Upper lobe of right lung (tissue), 1 donor: ENCODE data around the gene SLC6A18. TPM values are rescaled to one million over a fixed set of nuclear protein-coding genes. Genes with fewer than 3 reads are reported as not detected.
"Not testable (repeated sequence)": the region's sequence is repeated elsewhere in the genome, so short reads cannot be mapped to it uniquely, and the experiment has no call there.

Experiments used
- ATAC-seq: fragments of 200-7000 bp; cut with Tn5 transposase; one replicate; pipeline ENCODE4 v1.9.1; 2020; ENCODE audit warnings: mild to moderate bottlenecking, moderate library complexity
- DNase-seq: peaks from one replicate; pipeline ENCODE4 v3.0.0-alpha.2; 2020
- H3K27ac ChIP-seq: fragments of 200-600 bp; one replicate; pipeline ENCODE4 v1.8.0; 2022
- H3K27me3 ChIP-seq: fragments of 200-600 bp; one replicate; pipeline ENCODE4 v1.8.0; 2022; ENCODE audit warnings: mild to moderate bottlenecking
- H3K36me3 ChIP-seq: fragments of 200-600 bp; one replicate; pipeline ENCODE4 v1.8.0; 2022
- H3K4me1 ChIP-seq: fragments of 200-600 bp; one replicate; pipeline ENCODE4 v1.8.0; 2022
- H3K4me3 ChIP-seq: fragments of 200-600 bp; one replicate; pipeline ENCODE4 v1.8.0; 2022; ENCODE audit warnings: mild to moderate bottlenecking
- H3K9me3 ChIP-seq: fragments of 200-600 bp; one replicate; pipeline ENCODE4 v1.8.0; 2022
- CTCF ChIP-seq: fragments of 200-600 bp; IDR thresholded peaks from one replicate; pipeline ENCODE4 v1.8.0; 2022; ENCODE audit warnings: antibody characterized with exemption
- intact Hi-C: fragments of 100-400 bp; cut with DNase I; formaldehyde crosslinking; loops from one replicate; pipeline ENCODE4 v1.11.0; 2022
- total RNA-seq: library from RNA; stranded (reverse); fragmentation: NEBNext Ultra II Directional; extraction: Animal tissue kit (Norgen Biotek cat#: 25700); gene quantifications from one replicate; pipeline ENCODE4 v1.2.1, GENCODE V29; 2021
- donor health status: DM: no; HTN: yes; CAD: no; lungs with severe emphysema.

Gene SLC6A18
- total RNA-seq, 1 donor from 2014 or later, result not detected

- no peaks in the 10 kb centered on the region for H3K36me3 ChIP-seq
- no peak overlapping the region for H3K4me3 ChIP-seq
- no peaks in the 10 kb centered on the region for H3K27me3 ChIP-seq
- no peaks in the 10 kb centered on the region for H3K4me1 ChIP-seq
- no peak overlapping the region for H3K27ac ChIP-seq
- ATAC-seq (peak; percentile 24), DNase-seq (no peak)
- intact Hi-C loops, result no loop called here
- TF ChIP-seq CTCF, result no peak
- H3K9me3 ChIP-seq, result no peaks in the 10 kb centered on the region
These were observed 46.0 kb downstream of the SLC6A18 start for GRCh38 chr5:1270933-1271914.

GRCh38 chr5:1272201-1272600 is 47.0 kb downstream of the SLC6A18 start:
- ATAC-seq (no peak), DNase-seq (no peak)
- no peaks in the 10 kb centered on the region for H3K9me3 ChIP-seq
- H3K27me3 ChIP-seq, result no peaks in the 10 kb centered on the region
- no peak overlapping the region for H3K27ac ChIP-seq
- H3K4me1 ChIP-seq, result no peaks in the 10 kb centered on the region
- no peak for TF ChIP-seq CTCF
- H3K36me3 ChIP-seq, result no peaks in the 10 kb centered on the region
- intact Hi-C loops, result no loop called here
- H3K4me3 ChIP-seq, result no peak overlapping the region

GRCh38 chr5:1273745-1274144 is 48.6 kb downstream of the SLC6A18 start:
- Histone ChIP-seq H3K9me3 (no peaks in the 10 kb centered on the region), H3K27me3 (no peaks in the 10 kb centered on the region), H3K27ac (no peak overlapping the region), H3K36me3 (no peaks in the 10 kb centered on the region), H3K4me3 (no peak overlapping the region), H3K4me1 (no peaks in the 10 kb centered on the region)
- ATAC-seq (no peak), DNase-seq (no peak)
- intact Hi-C loops, result no loop called here
- TF ChIP-seq CTCF, result no peak

GRCh38 chr5:1274471-1274870 is 49.3 kb downstream of the SLC6A18 start:
- DNase-seq (no peak), ATAC-seq (no peak)
- no peak overlapping the region for H3K4me3 ChIP-seq
- no peak overlapping the region for H3K27ac ChIP-seq
- no peak for TF ChIP-seq CTCF
- no peaks in the 10 kb centered on the region for H3K4me1 ChIP-seq
- no peaks in the 10 kb centered on the region for H3K27me3 ChIP-seq
- intact Hi-C loops, result no loop called here
- H3K36me3 ChIP-seq, result no peaks in the 10 kb centered on the region
- no peaks in the 10 kb centered on the region for H3K9me3 ChIP-seq

GRCh38 chr5:1275397-1276391 is 50.5 kb downstream of the SLC6A18 start:
- H3K36me3 ChIP-seq, H3K27ac ChIP-seq, H3K27me3 ChIP-seq, H3K9me3 ChIP-seq, ATAC-seq, H3K4me1 ChIP-seq, H3K4me3 ChIP-seq, intact Hi-C loops, DNase-seq: not testable (repeated sequence)
